Hematopoietic multipotent progenitor cell treated with erythropoietin and hydrocortisone succinate and interleukin-3 and kit ligand, for 6 days (in vitro differentiated cells): Measurements from ENCODE around the gene OAS3.

Experiments used
- DNase-seq: peaks from one replicate; pipeline ENCODE4 v3.0.0-alpha.2; 2015

OAS3 gene

DNA sequence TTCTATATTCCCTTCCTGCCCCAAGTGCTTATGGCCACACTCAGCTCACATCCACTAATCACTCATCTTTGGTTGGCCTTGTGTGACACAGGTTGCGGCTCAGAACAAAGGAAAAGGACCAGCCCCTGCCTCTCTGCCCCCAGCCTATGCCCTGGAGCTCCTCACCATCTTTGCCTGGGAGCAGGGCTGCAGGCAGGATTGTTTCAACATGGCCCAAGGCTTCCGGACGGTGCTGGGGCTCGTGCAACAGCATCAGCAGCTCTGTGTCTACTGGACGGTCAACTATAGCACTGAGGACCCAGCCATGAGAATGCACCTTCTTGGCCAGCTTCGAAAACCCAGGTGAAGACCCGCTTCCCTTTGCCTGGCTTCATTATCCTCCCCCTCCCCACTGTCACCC, 24.3 kb downstream of the OAS3 start:
- no peak for DNase-seq

DNA sequence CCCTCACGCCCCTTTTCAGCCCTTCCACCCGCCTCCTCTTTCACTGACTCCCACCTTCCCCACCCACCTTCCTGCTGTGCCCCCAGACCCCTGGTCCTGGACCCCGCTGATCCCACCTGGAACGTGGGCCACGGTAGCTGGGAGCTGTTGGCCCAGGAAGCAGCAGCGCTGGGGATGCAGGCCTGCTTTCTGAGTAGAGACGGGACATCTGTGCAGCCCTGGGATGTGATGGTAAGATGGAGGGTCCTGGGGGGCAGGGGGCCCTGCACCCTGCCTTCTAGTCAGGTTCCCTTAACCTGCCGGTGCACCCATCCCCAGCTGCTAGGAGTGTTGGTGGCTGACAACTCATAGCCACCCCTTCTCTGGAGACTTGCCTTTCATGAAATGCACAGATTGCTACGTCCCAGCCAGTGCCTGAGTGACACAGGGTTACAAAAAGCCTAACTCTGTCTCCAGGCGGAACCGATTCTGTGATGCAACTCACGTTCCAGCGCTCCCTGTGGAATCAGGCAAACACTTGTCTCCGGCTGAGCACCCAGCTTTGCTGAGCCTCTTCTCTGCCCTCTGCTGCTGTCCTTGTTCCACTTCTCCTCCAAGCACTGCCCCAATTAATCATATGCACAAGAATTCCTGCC, 25.1 kb downstream of the OAS3 start:
- DNase-seq, result no peak

- DNase-seq, result no peak
These were observed 25.9 kb downstream of the OAS3 start for GRCh38 chr12:112964067-112964670.

GRCh38 chr12:112964915-112965314, 26.6 kb downstream of the OAS3 start:
- DNase-seq, result no peak

- DNase-seq, result no peak
These were observed 27.4 kb downstream of the OAS3 start for GRCh38 chr12:112965643-112966042.

DNA sequence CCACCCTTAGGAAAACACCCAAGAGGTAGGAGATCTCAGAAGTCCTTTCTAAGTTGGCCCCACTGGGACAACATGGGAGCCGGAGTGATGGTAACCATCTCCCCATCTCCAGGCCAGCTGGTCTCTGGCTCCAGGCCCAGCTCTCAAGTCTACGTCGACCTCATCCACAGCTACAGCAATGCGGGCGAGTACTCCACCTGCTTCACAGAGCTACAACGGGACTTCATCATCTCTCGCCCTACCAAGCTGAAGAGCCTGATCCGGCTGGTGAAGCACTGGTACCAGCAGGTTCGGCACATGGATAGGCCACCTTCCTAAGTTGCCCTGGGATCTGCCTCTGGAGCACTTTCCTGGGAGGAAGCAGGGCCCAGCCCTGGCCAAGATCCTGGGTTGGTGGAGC, 29.0 kb downstream of the OAS3 start:
- no peak for DNase-seq

DNA sequence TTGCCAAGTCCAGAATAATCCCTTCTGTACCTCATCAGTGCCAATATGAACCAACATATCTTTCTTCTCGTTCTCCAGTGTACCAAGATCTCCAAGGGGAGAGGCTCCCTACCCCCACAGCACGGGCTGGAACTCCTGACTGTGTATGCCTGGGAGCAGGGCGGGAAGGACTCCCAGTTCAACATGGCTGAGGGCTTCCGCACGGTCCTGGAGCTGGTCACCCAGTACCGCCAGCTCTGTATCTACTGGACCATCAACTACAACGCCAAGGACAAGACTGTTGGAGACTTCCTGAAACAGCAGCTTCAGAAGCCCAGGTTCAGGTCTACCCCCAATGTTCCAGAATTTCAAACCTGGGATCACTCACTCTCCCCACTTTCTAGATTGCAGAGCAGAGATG, 29.6 kb downstream of the OAS3 start:
- no peak for DNase-seq

GRCh38 chr12:112969547-112970306, 31.5 kb downstream of the OAS3 start:
- no peak for DNase-seq

DNA sequence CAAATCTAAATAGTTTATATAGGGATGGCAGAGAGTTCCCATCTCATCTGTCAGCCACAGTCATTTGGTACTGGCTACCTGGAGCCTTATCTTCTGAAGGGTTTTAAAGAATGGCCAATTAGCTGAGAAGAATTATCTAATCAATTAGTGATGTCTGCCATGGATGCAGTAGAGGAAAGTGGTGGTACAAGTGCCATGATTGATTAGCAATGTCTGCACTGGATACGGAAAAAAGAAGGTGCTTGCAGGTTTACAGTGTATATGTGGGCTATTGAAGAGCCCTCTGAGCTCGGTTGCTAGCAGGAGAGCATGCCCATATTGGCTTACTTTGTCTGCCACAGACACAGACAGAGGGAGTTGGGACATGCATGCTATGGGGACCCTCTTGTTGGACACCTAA, 32.1 kb downstream of the OAS3 start:
- DNase-seq, result no peak

DNA sequence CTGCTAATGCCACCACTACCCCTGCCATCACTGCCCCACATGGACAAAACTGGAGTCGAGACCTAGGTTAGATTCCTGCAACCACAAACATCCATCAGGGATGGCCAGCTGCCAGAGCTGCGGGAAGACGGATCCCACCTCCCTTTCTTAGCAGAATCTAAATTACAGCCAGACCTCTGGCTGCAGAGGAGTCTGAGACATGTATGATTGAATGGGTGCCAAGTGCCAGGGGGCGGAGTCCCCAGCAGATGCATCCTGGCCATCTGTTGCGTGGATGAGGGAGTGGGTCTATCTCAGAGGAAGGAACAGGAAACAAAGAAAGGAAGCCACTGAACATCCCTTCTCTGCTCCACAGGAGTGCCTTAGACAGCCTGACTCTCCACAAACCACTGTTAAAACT, 33.0 kb downstream of the OAS3 start:
- DNase-seq, result peak; percentile 18

DNA sequence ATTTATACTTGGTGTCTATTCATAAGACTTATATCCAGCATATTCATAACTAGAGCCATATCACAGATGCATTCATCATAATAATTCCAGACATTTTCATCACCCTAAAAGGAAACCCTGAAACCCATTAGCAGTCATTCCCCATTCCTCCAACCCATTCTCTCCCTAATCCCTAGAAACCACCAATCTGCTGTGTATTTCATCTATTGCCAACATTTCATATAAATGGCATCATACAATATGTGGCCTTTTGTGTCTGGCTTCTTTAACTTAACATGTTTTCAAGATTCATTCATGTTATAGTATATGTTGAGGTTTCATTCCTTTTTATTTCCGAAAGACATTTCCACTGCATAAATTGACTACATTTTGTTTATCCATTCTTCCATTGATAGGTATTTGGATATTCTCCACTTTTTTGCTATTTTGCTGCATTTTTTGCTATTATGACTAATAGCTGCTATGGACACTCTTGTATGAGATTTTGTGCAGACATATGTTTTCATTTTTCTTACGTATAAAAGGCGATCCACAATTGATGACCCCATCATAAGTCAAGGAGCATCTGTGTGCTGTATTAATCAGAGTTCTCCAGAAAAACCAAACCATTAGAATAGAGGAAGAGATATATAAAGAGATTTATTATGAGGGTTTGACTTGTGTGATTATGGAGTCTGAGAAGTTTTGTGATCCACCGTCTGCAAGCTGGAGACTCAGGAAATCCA, 34.9 kb downstream of the OAS3 start:
- no peak for DNase-seq

GRCh38 chr12:112973818-112974231, 35.6 kb downstream of the OAS3 start:
- DNase-seq, result peak; percentile 8

DNA sequence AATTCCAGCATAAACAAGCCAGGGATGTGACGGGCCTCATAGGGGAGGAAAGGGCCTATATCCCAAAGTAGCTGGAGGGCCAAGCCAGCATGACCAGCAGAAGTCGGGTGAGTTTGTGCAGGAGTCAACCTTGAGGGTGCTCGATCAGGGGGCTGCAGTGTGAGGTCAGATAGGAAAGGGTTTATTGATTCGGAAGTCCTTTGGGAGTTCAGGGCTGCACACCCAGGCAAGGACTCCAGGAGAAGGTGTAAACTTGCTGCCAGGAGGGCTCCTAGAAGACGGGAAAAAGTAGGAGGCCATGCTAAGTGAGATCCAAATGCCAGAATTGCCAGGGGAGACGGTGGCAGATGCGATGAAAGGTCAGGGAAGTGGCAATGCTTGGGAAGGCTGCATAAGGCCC, 36.6 kb downstream of the OAS3 start:
- DNase-seq, result no peak

DNA sequence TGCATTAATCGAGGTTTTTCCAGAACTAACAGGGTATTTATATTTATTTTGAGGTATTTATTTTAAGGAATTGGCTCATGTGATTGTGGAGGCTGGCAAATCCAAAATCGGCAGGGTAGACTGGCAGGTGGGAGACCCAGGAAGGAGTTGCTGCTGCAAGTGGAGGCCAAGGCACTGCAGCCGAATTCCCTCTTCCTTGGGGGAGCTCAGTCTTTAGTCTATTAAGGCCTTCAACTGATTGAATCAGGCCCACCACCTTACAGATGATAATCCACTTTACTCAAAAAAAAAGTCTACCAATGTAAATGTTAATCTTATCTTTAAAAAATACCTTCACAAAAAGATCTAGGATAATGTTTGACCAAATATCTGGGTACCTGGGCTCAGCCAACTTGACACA, 38.9 kb downstream of the OAS3 start:
- DNase-seq, result no peak

DNA sequence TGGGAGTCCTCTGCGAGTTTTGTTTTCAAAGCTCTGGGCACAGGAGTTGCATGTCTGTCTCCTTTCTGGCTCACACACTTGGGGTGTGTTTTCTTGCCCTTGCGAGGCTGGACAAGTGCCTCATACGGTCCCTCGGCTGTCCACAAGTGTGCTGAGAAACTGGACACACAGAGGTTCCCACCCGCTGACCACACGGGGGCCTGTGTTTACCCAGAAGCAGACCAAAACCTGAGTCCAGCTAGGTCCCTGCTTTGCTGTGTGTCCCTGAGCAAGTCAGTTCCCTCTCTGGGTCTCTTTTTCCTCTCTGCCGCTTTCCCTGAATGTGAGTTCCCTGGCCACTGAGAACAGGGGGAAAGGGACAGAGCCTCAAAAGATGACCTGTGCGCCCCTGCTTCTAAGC, 39.4 kb downstream of the OAS3 start:
- DNase-seq, result no peak

- DNase-seq, result peak; percentile 45
These were observed 40.1 kb downstream of the OAS3 start, which contains the start of gene OAS2 for GRCh38 chr12:112978163-112979040. Gene OAS2, plus strand, starts transcription at chr12:112978519. Its CDS starts 90 bp downstream, at chr12:112978609.

DNA sequence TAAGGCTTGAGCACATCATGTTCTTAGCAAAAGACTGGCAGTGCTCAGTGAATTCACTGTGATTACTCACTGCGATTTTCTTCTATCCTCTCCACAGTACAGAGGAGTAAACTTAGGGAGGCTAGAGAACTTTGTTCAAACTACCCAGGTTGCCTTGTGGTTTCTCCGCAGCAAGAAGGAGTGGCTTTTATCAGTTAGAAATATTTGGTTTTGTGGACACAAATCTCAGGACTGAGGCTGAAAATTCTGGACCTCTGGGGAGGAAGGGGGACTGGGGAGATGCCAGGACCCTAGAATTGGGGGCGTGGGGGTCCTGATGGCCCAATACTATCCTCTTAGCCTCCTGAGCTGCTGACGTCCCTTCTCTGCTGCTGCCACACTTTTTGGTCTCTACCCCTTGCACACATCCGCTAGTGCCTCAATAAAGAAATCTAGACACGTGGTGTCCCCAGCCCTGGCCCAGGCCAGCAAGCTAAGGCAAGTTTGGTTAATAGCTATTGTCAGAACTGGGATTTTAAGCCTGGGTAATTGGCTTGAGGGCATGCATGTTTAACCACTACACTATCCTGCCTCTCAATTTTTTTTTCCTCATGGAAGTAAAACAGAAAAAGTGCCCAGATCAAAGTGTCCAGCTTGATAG, 40.9 kb downstream of the OAS3 start:
- no peak for DNase-seq

DNA sequence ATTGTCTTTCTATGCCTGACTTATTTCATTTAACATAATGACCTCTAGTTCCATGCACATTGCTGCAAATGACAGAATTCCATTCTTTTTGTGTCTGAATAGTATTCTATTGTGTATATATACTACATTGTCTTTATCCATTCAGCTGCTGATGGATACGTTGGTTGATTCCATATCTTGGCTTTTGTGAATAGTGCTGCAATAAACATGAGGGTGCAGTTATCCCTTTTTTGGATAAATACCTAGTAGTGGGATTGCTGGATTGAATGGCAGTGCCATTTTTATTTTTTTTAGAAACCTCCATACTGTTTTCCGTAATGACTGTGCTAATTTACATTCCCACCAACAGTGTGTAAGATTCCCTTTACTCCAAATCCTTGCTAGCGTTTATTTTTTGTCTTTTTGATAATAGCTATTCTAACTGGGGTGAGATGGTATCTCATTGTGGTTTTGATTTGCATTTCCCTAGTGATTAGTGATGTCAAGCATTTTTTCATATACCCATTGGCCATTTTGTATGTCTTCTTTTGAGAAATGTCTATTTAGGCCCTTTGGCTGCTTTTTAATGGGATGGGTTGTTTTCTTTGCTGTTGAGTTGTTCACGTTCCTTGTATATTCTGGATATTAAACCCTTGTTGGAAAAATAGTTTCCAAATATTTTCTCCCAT, 42.4 kb downstream of the OAS3 start:
- no peak for DNase-seq

DNA sequence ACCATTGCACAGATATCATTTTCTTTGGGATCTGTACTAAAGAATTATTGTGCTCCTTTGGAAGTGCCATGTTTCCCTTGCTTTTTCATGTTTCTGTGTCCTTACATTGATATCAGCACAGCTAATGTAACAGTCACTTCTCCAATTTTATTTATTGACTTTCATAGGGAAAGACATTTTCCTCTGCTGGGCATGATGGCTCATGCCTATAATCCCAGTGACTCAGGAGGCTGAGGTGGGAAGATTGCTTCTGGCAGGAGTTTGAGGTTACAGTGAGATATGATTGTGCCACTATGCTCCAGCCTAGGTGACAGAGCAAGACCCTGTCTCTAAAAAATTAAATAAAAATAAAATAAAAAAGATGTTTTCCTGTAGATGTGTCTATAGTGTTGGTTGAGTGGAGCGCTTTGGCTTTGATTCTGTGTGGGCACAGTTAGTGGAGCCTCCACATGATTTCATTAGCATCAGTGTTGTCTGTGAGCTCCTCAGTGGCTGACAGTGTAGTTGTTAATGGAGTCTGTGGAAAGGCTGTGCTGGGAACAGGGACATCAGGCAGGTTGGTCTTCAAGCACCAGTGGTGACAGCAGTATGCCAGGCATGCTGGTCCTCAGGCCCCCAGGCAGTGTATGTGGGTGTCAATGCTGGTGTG, 47.5 kb downstream of the OAS3 start:
- no peak for DNase-seq

DNA sequence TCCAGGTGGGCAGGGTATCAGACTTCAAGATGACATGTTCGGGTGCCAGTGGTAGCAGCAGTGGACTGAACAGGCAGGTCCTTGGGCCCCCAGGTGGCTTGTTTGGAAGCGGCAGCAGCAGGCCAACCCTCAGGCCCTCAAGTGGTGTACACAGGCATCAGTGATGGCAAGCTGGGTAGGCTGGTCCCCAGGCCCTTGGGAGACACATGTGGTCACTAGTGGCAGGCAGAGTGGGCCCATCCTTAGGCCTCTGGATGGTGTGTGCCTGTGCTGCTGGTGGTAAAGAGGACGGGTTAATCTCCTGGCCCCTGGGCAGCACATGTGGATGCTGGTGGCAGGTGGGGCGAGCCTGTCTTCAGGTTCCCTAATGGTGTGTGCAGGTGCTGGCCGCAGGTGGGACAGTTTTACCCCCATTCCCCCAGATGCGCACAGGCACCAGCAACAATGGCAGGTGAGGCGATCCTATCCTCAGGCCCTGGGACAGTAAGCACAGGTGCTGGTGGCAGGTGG, 48.1 kb downstream of the OAS3 start:
- no peak for DNase-seq

DNA sequence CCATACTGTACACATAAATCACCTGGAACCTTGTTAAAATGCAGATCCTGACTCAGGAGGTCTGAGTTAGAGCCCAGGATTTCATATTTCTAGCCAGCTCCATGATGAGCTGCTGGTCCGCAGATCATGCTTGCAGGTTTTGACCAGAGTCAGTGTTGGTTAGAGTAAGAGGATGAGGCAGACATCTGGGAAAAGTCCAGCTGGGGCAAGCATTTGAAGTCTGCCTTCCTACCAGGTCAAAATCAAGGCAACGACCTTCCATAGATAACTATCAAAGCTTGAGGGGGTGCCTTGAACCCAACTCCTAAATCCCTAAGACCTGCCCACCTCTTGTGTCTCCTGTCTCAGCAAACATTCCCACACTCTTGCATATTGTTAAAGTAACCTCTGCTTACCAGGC, 49.3 kb downstream of the OAS3 start:
- no peak for DNase-seq
